ENCODE measurements around the gene JHY.
"Not testable (repeated sequence)": the region's sequence is repeated elsewhere in the genome, so short reads cannot be mapped to it uniquely, and the experiment has no call there.

JHY gene

DNA sequence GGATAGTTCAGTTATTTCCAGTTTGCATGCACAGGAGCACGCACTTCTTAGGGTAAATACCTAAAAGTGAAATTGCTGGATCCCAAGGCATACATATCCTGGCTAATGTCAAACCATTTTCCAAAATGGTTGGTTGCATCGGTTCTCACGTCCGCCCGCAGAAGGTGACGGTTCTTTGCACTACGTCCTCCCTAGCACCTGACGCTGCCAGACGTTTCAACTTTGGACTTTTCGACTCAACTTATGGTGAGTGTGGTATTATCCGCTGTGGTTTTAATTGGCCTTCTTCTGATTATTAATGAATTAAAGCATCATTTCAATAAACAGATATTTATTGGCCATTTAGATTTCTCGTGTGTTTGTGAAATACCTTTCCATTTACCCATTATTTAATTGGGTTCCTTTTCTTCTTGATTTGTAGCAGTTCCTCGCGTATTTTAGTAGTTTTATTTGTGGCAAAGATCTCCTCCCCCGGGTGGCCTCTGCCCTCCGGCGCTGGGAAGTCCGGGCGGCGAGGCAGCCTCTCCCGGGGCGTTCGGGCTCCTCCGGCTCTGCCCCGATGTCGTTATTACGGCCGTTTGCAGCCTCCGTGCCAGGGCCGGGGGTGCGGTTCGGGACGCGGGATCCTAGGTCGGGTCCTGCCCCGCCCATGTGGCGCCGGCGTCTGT, at the start of gene JHY:
TSS of gene JHY (plus strand) at position 571 of the 668 bp plus-strand sequence. CDS start 3,091 bp downstream, outside the sequence.
- DNase-seq = no peak

DNA sequence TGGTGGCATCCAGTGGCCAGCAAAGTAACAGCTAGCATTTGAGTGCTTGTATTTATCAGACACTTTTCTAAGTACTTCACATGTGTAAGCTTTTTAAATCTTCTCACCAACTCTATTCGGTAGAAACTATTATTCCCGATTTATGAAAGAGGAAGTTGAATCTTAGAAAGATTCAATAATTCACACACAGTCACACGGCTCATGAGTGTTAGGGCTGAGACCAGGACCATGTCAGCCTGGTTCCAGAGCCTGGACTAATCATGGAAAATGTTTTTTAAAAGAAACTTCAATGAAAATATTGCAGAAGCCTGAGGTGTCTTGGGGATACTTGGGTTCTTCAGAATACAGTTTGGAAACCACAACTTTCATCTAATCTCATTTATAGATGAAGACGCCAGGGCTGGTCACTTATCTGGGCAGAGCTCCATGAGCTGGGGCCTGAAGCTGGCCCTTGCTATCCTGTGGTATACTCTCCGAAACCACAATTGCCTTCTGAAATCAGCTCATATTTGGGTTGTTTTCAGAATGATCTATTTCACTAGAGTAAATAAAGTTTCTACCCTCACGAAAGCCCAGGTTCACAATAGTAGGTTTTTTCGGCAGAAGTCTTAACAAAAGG, 48.6 kb upstream of the JHY start:
- DNase-seq = no peak

DNA sequence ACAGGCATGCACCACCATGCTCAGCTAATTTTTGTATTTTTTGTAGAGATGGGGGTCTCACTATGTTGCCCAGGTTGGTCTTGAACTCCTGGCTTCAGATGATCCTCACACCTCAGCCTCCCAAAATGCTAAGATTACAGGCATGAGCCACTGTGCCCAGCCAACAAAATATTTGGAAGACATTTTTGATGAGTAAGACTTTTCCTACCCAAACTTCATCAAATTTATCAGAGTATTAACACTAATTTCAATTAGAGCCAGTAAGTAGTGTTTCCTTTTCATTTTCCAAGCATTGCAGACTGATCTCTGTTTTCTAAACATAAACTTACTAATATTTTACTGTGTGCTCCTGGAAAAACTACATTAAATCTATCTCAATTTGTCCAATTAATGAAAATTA, 45.6 kb upstream of the JHY start:
- DNase-seq = no peak

GRCh38 chr11:122837528-122838346, 44.8 kb upstream of the JHY start:
- no peak for DNase-seq

GRCh38 chr11:122843281-122844141, 39.0 kb upstream of the JHY start:
- DNase-seq = peak; percentile 58

- DNase-seq = no peak
Observed at GRCh38 chr11:122847466-122847865, 35.1 kb upstream of the JHY start.

- DNase-seq = no peak
Observed at GRCh38 chr11:122848186-122848585, 34.4 kb upstream of the JHY start.

GRCh38 chr11:122850076-122850631, 32.4 kb upstream of the JHY start:
- peak; percentile 66 for DNase-seq

GRCh38 chr11:122851366-122851966, 31.1 kb upstream of the JHY start:
- no peak for DNase-seq

GRCh38 chr11:122852074-122852795, 30.3 kb upstream of the JHY start:
- peak; percentile 54 for DNase-seq

DNA sequence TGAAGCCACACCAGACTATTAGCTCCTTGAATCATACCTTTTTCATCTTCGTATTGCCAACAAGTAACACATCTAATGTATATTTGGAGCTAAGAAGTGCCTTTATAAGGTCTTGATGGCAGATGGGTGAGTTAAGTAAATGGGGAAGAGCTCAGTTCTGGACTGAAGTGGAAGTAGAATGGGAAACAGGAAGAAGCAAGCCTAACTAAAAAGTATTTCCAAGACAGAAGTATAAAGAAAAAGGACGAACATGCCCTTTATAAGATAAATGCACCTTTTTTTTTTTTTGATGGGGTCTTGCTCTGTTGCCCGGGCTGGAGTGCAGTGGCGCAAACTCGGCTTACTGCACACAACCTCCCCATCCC, 29.8 kb upstream of the JHY start:
- DNase-seq = no peak

DNA sequence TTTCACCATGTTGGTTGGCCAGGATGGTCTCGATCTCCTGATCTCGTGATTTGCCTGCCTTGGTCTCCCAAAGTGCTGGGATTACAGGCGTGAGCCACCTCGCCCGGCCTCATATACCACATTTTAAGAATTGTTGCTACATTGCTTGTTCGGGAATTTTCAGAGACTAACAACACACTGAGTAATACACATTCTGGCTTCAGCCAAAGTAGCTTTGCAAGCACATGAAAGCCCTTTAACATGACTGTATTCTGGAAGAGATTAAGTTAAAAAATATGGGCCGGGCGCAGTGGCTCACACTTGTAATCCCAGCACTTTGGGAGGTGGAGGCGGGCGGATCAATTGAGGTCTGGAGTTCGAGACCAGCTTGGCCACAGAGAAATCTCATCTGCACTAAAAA, 29.3 kb upstream of the JHY start:
- DNase-seq = no peak

- peak; percentile 30 for DNase-seq
Observed at GRCh38 chr11:122853971-122854446, 28.6 kb upstream of the JHY start.

GRCh38 chr11:122861631-122862030, 20.9 kb upstream of the JHY start:
- DNase-seq = no peak

- DNase-seq = no peak
Observed at GRCh38 chr11:122862091-122862490, 20.5 kb upstream of the JHY start.

DNA sequence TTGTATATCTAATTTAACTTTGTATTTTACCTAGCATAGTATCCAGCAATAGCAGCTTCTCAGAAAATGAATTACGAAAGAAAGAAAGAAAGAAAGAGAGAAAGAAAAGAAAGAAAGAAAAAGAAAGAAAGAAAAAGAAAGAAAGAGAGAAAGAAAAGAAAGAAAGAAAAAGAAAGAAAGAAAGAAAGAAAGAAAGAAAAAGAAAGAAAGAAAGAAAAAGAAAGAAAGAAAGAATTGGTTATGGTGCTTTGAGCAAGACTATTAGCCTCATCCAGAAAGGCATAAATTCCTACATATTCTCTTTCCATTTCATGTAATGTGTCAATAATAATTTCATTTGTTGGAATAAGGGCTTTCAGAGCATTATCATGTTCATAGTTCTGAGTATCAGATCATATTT, 19.4 kb upstream of the JHY start:
- not testable (repeated sequence) for DNase-seq

GRCh38 chr11:122863704-122864326, 18.7 kb upstream of the JHY start:
- no peak for DNase-seq

DNA sequence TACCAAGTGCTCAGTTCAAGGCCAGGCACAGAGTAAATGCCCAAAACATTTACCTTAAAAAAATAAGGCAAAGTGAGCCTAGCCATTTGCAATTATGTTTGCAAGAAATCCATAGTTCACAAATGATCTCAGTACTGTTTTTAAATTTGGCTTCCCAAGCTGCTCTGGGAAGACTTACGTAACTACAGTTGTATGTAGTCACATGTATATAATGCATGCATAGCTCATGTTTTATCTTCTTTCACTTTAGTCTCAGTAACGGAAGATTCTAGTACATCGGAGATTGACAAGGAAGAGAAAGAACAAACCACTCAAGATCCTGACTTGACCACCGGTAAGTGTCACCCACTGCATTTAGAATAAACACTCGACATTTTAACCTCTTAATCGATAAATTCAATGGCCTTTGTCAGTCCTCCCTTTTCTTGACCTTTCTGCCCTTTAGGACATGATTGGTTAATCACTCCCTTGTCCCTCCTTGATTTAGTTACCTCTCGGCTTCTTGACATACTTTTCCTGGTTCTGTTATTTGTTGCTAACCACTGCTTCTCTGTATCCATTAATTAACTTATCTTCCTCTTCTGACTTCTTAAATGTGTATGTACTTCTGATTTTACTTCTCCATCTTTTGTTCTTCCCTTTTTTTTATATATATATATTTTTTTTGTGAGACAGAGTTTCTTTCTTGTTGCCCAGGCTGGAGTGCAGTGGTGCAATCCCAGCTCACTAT, 18.0 kb upstream of the JHY start:
- DNase-seq = no peak

DNA sequence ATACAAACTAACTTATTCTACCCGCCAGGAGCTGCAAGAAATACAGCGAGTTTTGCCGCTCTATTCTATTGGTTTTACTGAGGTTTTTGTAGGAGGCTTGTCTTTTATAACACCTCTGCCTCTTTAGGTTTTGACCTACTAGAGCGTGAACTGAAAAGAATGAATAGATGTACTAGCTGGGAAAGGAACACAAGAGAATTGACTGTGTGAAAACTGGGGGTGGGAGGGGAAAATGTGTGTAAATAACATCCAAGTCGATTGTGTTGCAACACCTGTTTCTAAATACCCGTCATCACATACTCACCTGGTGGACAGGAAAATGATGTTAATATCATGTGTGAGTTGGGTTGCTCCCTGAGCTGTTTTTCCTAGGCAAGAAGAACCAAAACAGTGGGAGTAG, 12.9 kb upstream of the JHY start:
- no peak for DNase-seq

DNA sequence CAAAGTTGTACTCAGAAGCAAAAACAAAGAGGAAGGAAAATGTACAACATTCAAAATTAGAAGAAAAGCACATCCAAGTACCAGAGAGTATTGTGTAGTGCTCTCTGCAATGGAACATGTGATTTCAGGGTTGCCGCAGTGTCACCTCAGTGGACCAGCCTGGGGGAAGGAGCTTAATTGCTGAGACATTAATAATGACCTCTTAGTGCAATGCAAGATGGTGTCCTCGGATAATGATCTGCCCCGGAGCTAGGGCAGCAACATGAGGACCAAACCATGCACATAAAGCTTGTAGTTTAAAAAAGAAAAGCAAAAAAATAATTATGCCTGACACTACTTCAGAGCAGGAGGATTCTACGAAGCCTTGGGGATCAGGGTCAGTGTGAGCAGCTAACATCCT, 11.3 kb upstream of the JHY start:
- DNase-seq = no peak
